Stimulated activated CD8-positive, alpha-beta memory T cell treated with anti-CD3 and anti-CD28 coated beads, Interleukin-4, amount 100 ng/mL, for 24 hours (primary cell): Measurements from ENCODE around the gene PKD2L1.
"Not testable (repeated sequence)": the region's sequence is repeated elsewhere in the genome, so short reads cannot be mapped to it uniquely, and the experiment has no call there.

ENCODE experiments used
- DNase-seq: peaks from one replicate; pipeline ENCODE4 v3.0.0-alpha.2; 2020; ENCODE audit warnings: low read depth

PKD2L1 gene

DNA sequence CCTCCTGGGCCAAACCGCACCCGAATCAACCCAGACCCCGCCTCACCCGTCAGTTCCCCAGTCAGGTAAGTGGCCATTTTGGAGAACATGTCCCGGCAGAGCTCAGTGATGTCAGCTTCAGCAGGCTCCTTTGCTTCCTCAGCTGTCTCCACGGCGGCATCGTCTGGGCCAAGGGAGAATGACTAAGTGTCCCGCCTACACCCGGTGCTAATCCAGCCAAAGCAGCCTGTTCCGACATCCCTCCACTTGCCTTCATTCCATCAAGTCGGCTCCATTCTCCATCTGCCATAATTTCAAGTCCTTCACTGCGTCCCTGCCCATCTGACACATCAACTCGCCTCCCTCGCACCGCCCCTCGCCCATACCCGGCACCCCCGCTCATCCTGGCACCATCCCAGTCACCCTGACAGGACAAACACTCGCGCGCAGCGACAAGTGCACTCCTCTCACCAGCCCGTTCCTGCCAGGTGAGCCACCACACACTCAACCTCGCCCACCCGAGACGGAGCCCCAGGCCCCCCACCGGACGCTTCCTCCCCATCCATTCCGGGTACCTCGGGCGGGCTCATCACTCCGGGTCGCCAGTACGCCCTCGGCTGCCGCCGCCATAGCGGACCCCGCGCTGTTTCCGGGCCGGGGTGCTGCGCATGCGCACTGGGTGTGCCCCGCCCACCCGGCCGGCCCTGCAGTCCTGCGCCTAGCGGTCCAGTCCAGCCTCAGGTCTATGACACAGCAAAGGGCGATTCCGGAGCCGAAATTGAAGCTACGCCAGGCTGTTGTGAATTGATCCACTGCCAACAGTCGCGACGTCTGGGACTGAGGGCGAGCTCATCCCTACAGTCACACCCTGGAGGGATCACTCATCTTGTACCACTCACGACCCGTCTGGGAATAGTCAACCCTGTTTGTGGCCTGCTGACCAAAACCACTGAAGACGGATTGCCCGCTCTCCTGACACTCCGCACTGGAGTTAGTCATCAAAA lies 43.7 kb downstream of the PKD2L1 start, which contains the start of gene BLOC1S2:
Gene BLOC1S2 (minus strand): TSS at position 630 of the 983 bp plus-strand sequence. CDS start 21 bp downstream, at position 609.
- peak; percentile 84 for DNase-seq

DNA sequence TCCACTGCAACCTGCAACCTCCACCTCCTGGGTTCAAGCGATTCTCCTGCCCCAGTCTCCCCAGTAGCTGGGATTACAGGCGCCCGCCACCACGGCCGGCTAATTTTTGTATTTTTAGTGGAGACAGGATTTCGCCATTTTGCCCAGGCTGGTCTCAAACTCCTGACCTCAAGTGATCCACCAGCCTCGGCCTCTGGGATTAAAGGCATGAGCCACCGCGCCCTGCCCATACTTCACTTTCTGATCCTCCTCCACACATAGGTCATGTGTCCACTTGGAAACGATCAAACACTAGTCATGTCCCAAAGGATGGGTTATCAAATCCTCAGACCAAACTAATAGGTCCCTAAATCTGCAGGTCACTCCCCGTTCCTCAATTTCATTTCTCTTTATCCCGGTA lies 44.7 kb downstream of the PKD2L1 start:
- not testable (repeated sequence) for DNase-seq

DNA sequence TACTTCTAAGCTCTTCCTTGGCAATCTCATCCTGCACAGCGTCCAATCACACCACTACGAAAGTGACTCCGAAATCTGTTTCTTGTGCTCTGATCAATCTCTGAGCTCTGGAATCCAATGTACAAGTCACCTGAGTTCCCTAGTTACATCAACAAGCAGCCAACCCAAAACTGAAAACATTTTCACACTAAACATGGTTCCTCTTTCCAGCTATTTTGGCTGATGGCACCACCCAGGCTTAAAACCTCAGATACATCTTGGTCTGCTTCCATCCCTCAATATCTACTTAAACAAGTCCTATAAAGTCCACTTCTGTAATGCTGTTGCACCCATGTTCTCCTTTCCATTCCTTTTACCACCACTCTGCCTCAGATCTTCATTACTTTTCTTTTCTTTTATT lies 47.1 kb downstream of the PKD2L1 start:
- DNase-seq: no peak

DNA sequence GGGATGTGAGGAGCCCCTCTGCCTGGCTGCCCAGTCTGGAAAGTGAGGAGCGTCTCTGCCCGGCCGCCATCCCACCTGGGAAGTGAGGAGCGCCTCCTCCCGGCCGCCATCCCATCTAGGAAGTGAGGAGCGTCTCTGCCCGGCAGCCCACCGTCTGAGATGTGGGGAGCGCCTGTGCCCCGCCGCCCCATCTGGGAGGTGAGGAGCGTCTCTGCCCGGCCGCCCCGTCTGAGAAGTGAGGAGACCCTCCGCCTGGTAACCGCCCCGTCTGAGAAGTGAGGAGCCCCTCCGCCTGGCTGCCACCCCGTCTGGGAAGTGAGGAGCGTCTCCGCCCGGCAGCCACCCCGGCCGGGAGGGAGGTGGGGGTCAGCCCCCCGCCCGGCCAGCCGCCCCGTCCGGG lies 53.1 kb downstream of the PKD2L1 start:
- DNase-seq: not testable (repeated sequence)

DNA sequence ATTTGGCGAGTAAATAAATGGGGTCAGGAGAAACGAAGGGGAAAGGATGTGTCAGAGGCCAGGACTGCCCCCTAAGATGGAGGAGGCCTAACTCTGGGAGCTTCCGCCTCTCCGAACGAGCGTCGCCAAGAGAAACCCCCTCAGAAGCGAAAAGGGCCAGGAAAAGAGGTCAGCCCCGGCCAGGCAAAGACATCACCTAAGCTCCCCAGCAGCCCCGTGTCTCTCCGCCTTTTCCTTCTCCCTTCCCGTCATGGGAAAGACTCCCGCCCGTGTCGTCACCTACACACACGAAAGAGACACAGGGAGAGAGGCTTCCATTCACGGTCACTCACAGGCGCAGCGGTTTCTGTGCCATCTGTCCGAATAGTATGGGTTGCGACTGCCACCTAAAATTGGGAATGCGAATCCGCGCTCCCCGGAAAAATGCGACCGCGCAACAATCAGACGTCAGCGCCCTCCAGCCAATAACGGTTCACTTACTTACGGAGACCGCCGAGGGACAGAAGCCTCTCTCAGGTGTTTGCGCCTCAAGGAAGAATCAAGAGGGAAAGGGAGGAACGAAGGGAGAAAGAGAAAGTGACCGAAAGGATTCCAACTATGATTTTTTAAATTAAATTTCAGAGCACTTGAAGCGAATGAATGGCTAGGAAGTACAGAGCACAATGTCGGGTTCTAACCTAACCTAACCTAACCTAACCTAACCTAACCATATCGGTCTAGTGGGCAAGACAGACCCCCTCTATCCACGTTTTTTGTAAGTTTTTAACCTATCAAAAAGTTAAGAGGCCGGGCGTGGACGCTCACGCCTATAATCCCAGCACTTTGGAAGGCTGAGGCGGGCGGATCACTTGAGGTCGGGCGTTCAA lies 62.6 kb downstream of the PKD2L1 start, which contains the start of gene CWF19L1:
Gene CWF19L1 (minus strand): TSS at position 400 of the 866 bp plus-strand sequence. CDS start 45 bp downstream, at position 355.
- DNase-seq: peak; percentile 57

DNA sequence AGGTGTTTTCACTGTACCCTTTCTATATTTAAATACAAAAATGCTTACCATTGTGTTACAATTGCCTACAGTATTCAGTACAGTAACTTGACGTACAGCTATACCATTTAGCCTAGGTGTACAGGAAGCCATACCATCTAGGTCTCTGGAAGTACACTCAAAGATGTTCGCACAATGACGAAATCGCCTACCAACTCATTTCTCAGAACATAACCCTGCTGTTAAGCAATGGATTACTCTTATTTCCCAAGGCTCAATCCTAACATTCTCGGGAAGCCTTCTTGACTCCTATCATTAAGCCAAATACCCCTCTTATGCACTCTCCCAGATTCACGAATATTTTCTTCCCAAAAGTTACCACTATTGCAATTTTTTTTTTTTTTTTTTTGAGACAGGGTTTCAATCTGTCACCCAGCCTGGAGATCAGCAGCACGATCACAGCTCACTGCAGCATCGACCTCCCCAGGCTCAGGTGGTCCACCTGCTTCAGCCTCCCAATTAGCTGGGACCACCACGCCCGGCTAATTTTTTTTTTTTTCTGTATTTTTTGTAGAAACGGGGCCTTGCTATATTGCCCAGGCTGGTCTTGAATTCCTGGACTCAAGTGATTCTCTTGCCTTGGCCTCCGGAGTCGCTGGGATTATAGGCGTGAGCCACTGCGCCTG lies 64.1 kb downstream of the PKD2L1 start:
- no peak for DNase-seq

DNA sequence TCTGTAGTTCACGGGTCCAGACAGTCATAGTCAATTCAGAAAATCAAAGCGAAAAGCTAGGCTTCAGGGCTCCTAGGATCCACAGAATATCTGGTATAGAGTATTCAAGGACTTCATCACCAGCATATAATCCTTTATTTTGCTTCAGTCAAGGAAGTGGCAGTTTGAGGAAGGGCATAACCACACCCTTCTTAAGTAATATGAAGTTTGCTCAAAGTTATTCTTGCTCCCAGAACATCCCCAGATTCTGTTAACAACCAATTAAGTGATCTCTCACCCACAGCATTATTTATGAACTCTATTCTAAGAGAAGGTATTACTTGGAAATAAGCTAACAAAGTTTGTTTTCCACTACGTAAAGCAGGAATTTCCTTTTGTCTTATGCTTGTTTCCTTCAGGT lies 75.8 kb downstream of the PKD2L1 start:
- no peak for DNase-seq

DNA sequence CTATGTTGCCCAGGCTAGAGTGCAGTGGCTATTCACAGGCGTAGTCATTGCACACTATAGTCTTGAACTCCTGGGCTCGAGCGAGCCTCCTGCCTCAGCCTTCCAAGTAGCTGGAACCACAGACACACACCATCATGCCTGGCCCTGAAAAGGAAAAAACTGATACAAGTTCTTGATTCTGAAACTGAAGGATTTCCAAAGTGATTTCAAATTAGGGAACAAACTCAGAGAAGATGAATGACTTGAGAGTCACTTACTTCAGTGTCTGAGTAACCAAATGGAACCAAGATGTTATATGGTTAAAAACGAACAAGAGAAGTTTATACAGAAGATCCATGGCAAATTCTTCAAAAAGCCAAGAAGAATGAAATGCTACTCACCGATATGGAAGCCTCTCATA lies 77.0 kb downstream of the PKD2L1 start:
- DNase-seq: no peak

DNA sequence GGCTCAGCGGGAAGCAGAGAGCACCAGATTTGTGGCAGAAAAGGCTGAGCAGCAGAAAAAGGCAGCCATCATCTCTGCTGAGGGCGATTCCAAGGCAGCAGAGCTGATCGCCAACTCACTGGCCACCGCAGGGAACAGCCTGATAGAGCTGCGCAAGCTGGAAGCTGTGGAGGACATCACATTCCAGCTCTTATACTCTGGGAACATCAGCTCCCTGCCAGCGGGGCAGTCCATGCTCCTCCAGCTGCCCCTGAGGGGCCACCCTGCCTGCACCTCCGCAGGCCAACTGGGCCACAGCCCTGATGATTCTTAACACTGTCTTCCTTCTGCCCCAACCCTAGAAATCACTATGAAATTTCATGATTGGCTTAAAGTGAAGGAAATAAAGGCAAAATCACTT lies 81.2 kb downstream of the PKD2L1 start:
- no peak for DNase-seq

DNA sequence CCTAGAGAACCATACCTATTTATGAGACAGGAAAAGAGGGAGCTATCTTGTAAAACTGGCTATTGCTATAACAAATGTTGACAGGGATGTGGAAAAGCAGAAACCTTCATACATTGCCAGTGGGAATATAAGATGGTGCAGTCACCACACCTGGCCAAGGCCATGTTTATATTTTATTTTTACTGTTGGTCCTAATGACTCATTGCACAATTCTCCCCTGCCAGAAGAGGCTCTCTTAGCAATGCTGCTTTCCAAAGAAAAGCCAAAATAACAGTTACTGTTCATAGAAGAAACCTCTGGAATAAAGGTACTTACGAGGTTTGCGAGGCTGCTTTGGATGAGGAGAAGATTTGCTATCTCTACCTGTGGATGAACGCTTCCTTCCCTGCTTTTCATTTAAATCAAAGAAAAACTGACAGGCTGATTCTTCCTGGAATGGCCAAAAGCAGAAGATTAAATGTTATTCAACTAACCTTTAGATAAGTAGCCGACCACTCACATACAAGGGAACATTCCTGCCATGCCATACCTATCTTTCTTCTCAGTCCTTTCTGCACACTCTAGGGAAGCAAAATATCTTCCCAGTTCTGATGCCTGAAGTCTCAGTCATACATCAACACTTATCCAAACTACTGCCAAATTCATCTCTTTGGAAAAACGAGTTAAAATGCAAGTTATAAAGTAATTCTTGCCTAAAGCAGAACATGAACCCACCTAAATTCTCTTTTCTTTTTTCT lies 84.4 kb downstream of the PKD2L1 start:
- DNase-seq: no peak

DNA sequence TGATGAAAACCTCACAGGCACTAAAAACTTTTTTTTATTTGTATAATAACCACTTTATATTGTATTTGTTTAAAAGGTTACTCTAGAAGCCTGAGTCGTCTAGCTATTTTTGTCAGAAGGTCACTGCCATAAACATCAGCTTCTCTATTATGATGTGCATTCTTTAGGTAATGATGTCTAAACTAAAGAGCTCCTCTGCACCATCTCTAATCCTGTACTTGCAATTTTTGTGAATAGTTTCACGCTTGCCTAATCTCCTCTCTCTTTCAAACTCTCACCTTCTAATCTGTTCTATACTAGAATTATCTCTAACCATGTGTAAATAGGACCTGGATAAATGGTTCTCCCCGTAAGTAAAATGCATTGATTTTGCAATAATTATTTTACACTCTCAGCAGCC lies 90.2 kb downstream of the PKD2L1 start:
- DNase-seq: no peak

DNA sequence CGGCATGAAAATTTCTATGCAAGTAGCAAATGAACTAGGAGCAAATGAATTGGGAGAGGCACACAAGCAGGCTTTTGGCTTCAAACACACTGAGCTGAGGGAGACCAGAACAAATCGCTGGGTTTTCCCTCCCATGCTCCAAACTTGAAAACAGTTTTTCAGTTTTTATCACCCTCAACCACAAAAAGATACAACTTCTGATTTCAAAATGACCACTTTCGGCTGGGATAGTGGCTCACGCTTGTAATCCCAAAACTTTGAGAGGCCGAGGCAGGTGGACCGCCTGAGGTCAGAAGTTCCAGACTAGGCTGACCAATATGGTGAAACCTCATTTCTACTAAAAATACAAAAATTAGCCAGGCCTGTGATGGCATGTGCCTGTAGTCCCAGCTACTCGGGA lies 91.6 kb downstream of the PKD2L1 start:
- DNase-seq: no peak
